ENCODE data around the gene VASP. TPM values are rescaled to one million over a fixed set of nuclear protein-coding genes. Genes with fewer than 3 reads are reported as not detected.
"Not testable (repeated sequence)": the region's sequence is repeated elsewhere in the genome, so short reads cannot be mapped to it uniquely, and the experiment has no call there.

VASP gene
- polyA plus RNA-seq, 2 of the 4 experiments (the other 2 are of a cell fraction): 64.5 to 94.3 TPM

- H3K4me2 ChIP-seq: peak overlapping the region; percentile 99
- WGBS (ENCODE audit: missing lambda C conversion rate): 74% methylated on average over 11 of the region's 11 CpGs
- H3K9me3 ChIP-seq; FAIRE-seq; DNase-seq (ENCODE audit: low read depth in 1 of 2, low spot score in 1 of 2); H3K4me3 ChIP-seq; ATAC-seq: not testable (repeated sequence)
- TF ChIP-seq CHD4 (IDR thresholded peaks at IDR 0.05; ENCODE audit: borderline replicate concordance) (peak; percentile 68; the same call in 1 of the 2 replicates), POLR2AphosphoS2 (conservative IDR thresholded peaks at IDR 0.05; ENCODE audit: low read length) (0 out of 2 replicates have a peak, but pooled peaks have one; percentile 36)
- POLR2A ChIA-PET: interaction anchor here (0.7 kb wide), 1 partner anchor 74 kb away, joined by 5 read pairs; no protein-coding TSS in a partner anchor
- peaks cover 54% of the 10 kb centered on the region for H3K4me1 ChIP-seq
- H3K27ac ChIP-seq: peak overlapping the region in 1 of 2 experiments; percentile 99; a peak in 4 of 6 replicates
- CTCF ChIA-PET: interaction anchor here (0.8 to 2.0 kb wide), 9 partner anchors 8 to 171 kb away, joined by 3 to 13 read pairs (median 3); no protein-coding TSS in a partner anchor
Observed at GRCh38 chr19:45510352-45510751, 3.1 kb downstream of the VASP start.

- Histone ChIP-seq H3K4me1 (peaks cover 54% of the 10 kb centered on the region), H3K9me3 (no peaks in the 10 kb centered on the region), H3K4me2 (no peak overlapping the region), H3K4me3 (no peak overlapping the region), H3K27ac (no peak overlapping the region)
- 92% methylated on average over 5 of the region's 5 CpGs for WGBS (ENCODE audit: missing lambda C conversion rate)
- ChIA-PET POLR2A (no interaction called here), CTCF (interaction anchor here (0.6 to 2.1 kb wide), 7 partner anchors 15 to 170 kb away, joined by 3 to 13 read pairs (median 6); no protein-coding TSS in a partner anchor)
- FAIRE-seq (no peak), ATAC-seq (no peak), DNase-seq (ENCODE audit: low read depth in 1 of 2, low spot score in 1 of 2) (no peak)
- peak; percentile 86 for TF ChIP-seq KDM1A (IDR thresholded peaks at IDR 0.05; ENCODE audit: low read depth)
- no peak for TF ChIP-seq GATA3 (IDR thresholded peaks at IDR 0.05; ENCODE audit: borderline replicate concordance)
- no peak for TF ChIP-seq REST (IDR thresholded peaks at IDR 0.05)
- TF ChIP-seq CHD4 (IDR thresholded peaks at IDR 0.05; ENCODE audit: borderline replicate concordance): peak; percentile 77; the same call in 1 of the 2 replicates
- TF ChIP-seq TP53 (CRISPR knock-in tag; IDR thresholded peaks at IDR 0.05): no peak
- no peak for TF ChIP-seq CTCF (IDR thresholded peaks at IDR 0.05)
- TF ChIP-seq POLR2AphosphoS2 (conservative IDR thresholded peaks at IDR 0.05; ENCODE audit: low read length): no peak
- TF ChIP-seq BCL3 (IDR thresholded peaks at IDR 0.05): no peak
- no peak for TF ChIP-seq EP300 (IDR thresholded peaks at IDR 0.05)
- TF ChIP-seq HMGXB4 (CRISPR knock-in tag; IDR thresholded peaks at IDR 0.05; ENCODE audit: borderline replicate concordance): no peak
- TF ChIP-seq HOXB5 (CRISPR knock-in tag; IDR thresholded peaks at IDR 0.05): no peak
- no peak for TF ChIP-seq FOSL2 (IDR thresholded peaks at IDR 0.05)
- TF ChIP-seq FOSL2 (CRISPR knock-in tag; IDR thresholded peaks at IDR 0.05): no peak
- TF ChIP-seq ZFP36 (IDR thresholded peaks at IDR 0.05; ENCODE audit: borderline replicate concordance, partially characterized antibody): peak; percentile 69
- no peak for TF ChIP-seq MYC (IDR thresholded peaks at IDR 0.05; ENCODE audit: borderline replicate concordance, low read length)
- TF ChIP-seq SREBF2 (IDR thresholded peaks at IDR 0.05): no peak
- no peak for TF ChIP-seq ZC3H11A (IDR thresholded peaks at IDR 0.05)
- no peak for TF ChIP-seq E2F6 (IDR thresholded peaks at IDR 0.05; ENCODE audit: borderline replicate concordance, low read depth)
- TF ChIP-seq JUN (IDR thresholded peaks at IDR 0.05): 0 out of 5 replicates have a peak, but pooled peaks of 1 of the 2 experiments have one; percentile 10
- no peak for TF ChIP-seq NFE2L2 (conservative IDR thresholded peaks at IDR 0.05; ENCODE audit: low read length)
- TF ChIP-seq BHLHE40 (IDR thresholded peaks at IDR 0.05; ENCODE audit: low read depth, low read length): no peak
- no peak for TF ChIP-seq ESRRA (IDR thresholded peaks at IDR 0.05; ENCODE audit: borderline replicate concordance, low read length)
- TF ChIP-seq PHF8 (IDR thresholded peaks at IDR 0.05; ENCODE audit: borderline replicate concordance, low read depth): no peak
- TF ChIP-seq MAZ (IDR thresholded peaks at IDR 0.05; ENCODE audit: borderline replicate concordance, low read depth, low read length): no peak
- TF ChIP-seq NR3C1 (IDR thresholded peaks at IDR 0.05): no peak
- TF ChIP-seq KDM5A (IDR thresholded peaks at IDR 0.05): no peak
- no peak for TF ChIP-seq RFX5 (IDR thresholded peaks at IDR 0.05)
- TF ChIP-seq HEYL (CRISPR knock-in tag; IDR thresholded peaks at IDR 0.05): no peak
- no peak for TF ChIP-seq CEBPB (IDR thresholded peaks at IDR 0.05)
Observed at GRCh38 chr19:45511074-45511473, 3.8 kb downstream of the VASP start.

Data from A549 (cell line).